SK-N-SH (cell line): Measurements from ENCODE around the gene RAB10. TPM values are rescaled to one million over a fixed set of nuclear protein-coding genes. Genes with fewer than 3 reads are reported as not detected.

ENCODE experiments used
- CTCF ChIA-PET: fragments of 300-600, 350-600 bp; formaldehyde crosslinking; extraction: SDS; loops from one replicate; lab custom pipeline; 2021; lab: Yijun Ruan, JAX
- POLR2A ChIA-PET: fragments of 350-600 bp; sonication (Branson Sonifier 250); formaldehyde crosslinking; extraction: SDS; loops from one replicate; lab custom pipeline; 2020; ENCODE audit warnings: antibody characterized with exemption, inconsistent platforms; lab: Yijun Ruan, JAX
- DNase-seq: peaks from one replicate; pipeline ENCODE4 v3.0.0; 2012
- H2AFZ ChIP-seq: fragments of 200-600 bp; sonication (generic); 2 replicates; pipeline ENCODE4 v1.8.1; 2016; ENCODE audit warnings: antibody characterized with exemption, mild to moderate bottlenecking, low read depth
- H3F3A ChIP-seq: fragments of 200-600 bp; sonication (generic); replicated peaks from 2 replicates; pipeline ENCODE3; 2016; ENCODE audit warnings: antibody characterized with exemption, mild to moderate bottlenecking; ENCODE audit not compliant: insufficient read depth
- H3K27ac ChIP-seq, 2 experiments: fragments of 200-500 bp in 1 of 2; fragments of 200-600 bp in 1 of 2; sonication (Bioruptor generic) in 1 of 2; sonication (generic), shearing (Covaris generic) in 1 of 2; 2 replicates each; pipeline versions ENCODE4 v1.5.1 to v1.6.1; 2014 to 2016; ENCODE audit warnings: low read depth in 2 of 2, inconsistent platforms in 1 of 2, low read length in 1 of 2, mild to moderate bottlenecking in 1 of 2, mixed read lengths in 1 of 2
- H3K27me3 ChIP-seq: fragments of 200-600 bp; sonication (generic), shearing (Covaris generic); 2 replicates; pipeline ENCODE4 v1.6.1; 2016; ENCODE audit warnings: mixed run types; ENCODE audit not compliant: insufficient read depth
- H3K36me3 ChIP-seq, 2 experiments: fragments of 200-500 bp in 1 of 2; fragments of 200-600 bp in 1 of 2; sonication (Bioruptor generic) in 1 of 2; sonication (generic) in 1 of 2; replicated peaks in 1 of 2; 2 replicates each; pipeline versions ENCODE3 to v1.5.1; 2014 to 2016; ENCODE audit warnings: low read length in 1 of 2, mild to moderate bottlenecking in 1 of 2; ENCODE audit not compliant: insufficient read depth in 2 of 2, control insufficient read depth in 1 of 2
- H3K4me1 ChIP-seq, 2 experiments: fragments of 200-500 bp in 1 of 2; fragments of 200-600 bp in 1 of 2; sonication (Bioruptor generic) in 1 of 2; sonication (generic), shearing (Covaris generic) in 1 of 2; 2 replicates each; pipeline versions ENCODE4 v1.5.1 to v1.6.1; 2014 to 2016; ENCODE audit warnings: low read depth in 1 of 2, low read length in 1 of 2, mixed run types in 1 of 2; ENCODE audit not compliant: insufficient read depth in 2 of 2, control insufficient read depth in 1 of 2
- H3K4me2 ChIP-seq: fragments of 200-600 bp; sonication (generic), shearing (Covaris generic); 2 replicates; pipeline ENCODE4 v1.6.1; 2017; ENCODE audit warnings: mixed run types
- H3K4me3 ChIP-seq, 2 experiments: fragments of 200-500 bp in 1 of 2; fragments of 200-600 bp in 1 of 2; sonication (Bioruptor generic) in 1 of 2; sonication (generic), shearing (Covaris generic) in 1 of 2; 2 replicates each; pipeline versions ENCODE4 v1.5.1 to v1.8.1; 2014 to 2016; ENCODE audit warnings: low read depth in 2 of 2, inconsistent platforms in 1 of 2, low read length in 1 of 2, mild to moderate bottlenecking in 1 of 2, mixed read lengths in 1 of 2, moderate library complexity in 1 of 2
- H3K79me2 ChIP-seq: fragments of 200-600 bp; sonication (generic); 2 replicates; pipeline ENCODE4 v1.8.1; 2017; ENCODE audit warnings: mild to moderate bottlenecking; ENCODE audit not compliant: insufficient read depth
- H3K9ac ChIP-seq: fragments of 200-600 bp; sonication (generic); 2 replicates; pipeline ENCODE4 v1.6.1; 2017; ENCODE audit warnings: mixed run types
- H3K9me2 ChIP-seq: fragments of 200-600 bp; sonication (generic); 2 replicates; pipeline ENCODE4 v1.6.1; 2017; ENCODE audit warnings: mixed run types
- H3K9me3 ChIP-seq: fragments of 200-600 bp; sonication (generic); 2 replicates; pipeline ENCODE4 v1.6.1; 2017; ENCODE audit warnings: mixed run types, mild to moderate bottlenecking, moderate library complexity
- H4K20me1 ChIP-seq: fragments of 200-600 bp; sonication (generic); 2 replicates; pipeline ENCODE4 v1.6.1; 2017; ENCODE audit warnings: mild to moderate bottlenecking, mixed run types; ENCODE audit not compliant: insufficient read depth
- EP300 ChIP-seq, 2 experiments: IDR thresholded peaks; 2 replicates each; pipeline versions ENCODE4 v1.4.0 to v1.6.1; 2012; ENCODE audit warnings: borderline replicate concordance in 1 of 2, low read depth in 1 of 2, low read length in 1 of 2
- FOXM1 ChIP-seq: IDR thresholded peaks from 2 replicates; pipeline ENCODE4 v1.4.0; 2012; ENCODE audit warnings: low read depth, mild to moderate bottlenecking
- GATA2 ChIP-seq: sonication (generic); formaldehyde crosslinking; IDR thresholded peaks from 2 replicates; pipeline ENCODE4 v1.5.0; 2020; ENCODE audit warnings: mild to moderate bottlenecking, missing genetic modification reagents
- MXI1 ChIP-seq: IDR thresholded peaks from 2 replicates; pipeline ENCODE4 v1.6.1; 2012; ENCODE audit warnings: mild to moderate bottlenecking, low read depth, low read length, improper control_type of control experiment
- NRF1 ChIP-seq: IDR thresholded peaks from 2 replicates; pipeline ENCODE4 v1.6.1; 2012; ENCODE audit warnings: low read depth, mild to moderate bottlenecking, low read length
- POLR2AphosphoS5 ChIP-seq: IDR thresholded peaks from 2 replicates; pipeline ENCODE4 v1.6.1; 2012; ENCODE audit warnings: low read depth, low read length
- RAD21 ChIP-seq: IDR thresholded peaks from 2 replicates; pipeline ENCODE4 v1.6.1; 2012; ENCODE audit warnings: mild to moderate bottlenecking, low read length
- RCOR1 ChIP-seq: fragments of 150-350 bp; IDR thresholded peaks from 2 replicates; pipeline ENCODE4 v1.6.1; 2017; ENCODE audit warnings: antibody characterized with exemption, low read length
- RXRA ChIP-seq: IDR thresholded peaks from 2 replicates; pipeline ENCODE4 v1.4.0; 2012; ENCODE audit warnings: low read depth, mild to moderate bottlenecking, borderline replicate concordance
- TAF1 ChIP-seq: IDR thresholded peaks from 2 replicates; pipeline ENCODE4 v1.6.1; 2012; ENCODE audit warnings: low read depth, mild to moderate bottlenecking, low read length, moderate library complexity, borderline replicate concordance
- TCF12 ChIP-seq: IDR thresholded peaks from 2 replicates; pipeline ENCODE4 v1.4.0; 2012
- TEAD4 ChIP-seq: IDR thresholded peaks from 2 replicates; pipeline ENCODE4 v1.4.0; 2012; ENCODE audit warnings: mild to moderate bottlenecking, borderline replicate concordance; ENCODE audit not compliant: insufficient read depth
- WGBS: methylation state at CpG from one replicate; pipeline ENCODE4 v1.1.6; 2017; ENCODE audit warnings: low lambda C conversion rate; 5-methylcytosine and 5-hydroxymethylcytosine counted together
- polyA plus RNA-seq, 3 experiments: library from polyadenylated mRNA; depleted of rRNA; stranded (reverse); fragments of >200 nt; gene quantifications; 2 replicates each; pipeline ENCODE4 v1.2.3, GENCODE V29; 2012
- TF ChIP-seq, protein P1 (sequence below): fragments of 150-350 bp; IDR thresholded peaks from 2 replicates; pipeline ENCODE4 v1.6.1; 2017; ENCODE audit warnings: antibody characterized with exemption, low read length, low read depth, borderline replicate concordance
- TF ChIP-seq, protein P2 (sequence below): IDR thresholded peaks from 2 replicates; pipeline ENCODE4 v1.4.0; 2012; ENCODE audit warnings: low read depth, borderline replicate concordance
- TF ChIP-seq, protein P3 (sequence below): IDR thresholded peaks from 2 replicates; pipeline ENCODE4; 2012
- TF ChIP-seq, protein P4 (sequence below): fragments of 150-350 bp; IDR thresholded peaks from 2 replicates; pipeline ENCODE4 v1.6.1; 2016; ENCODE audit warnings: mild to moderate bottlenecking, low read depth, low read length
- TF ChIP-seq, protein P5 (sequence below): IDR thresholded peaks from 2 replicates; pipeline ENCODE4 v1.4.0; 2012; ENCODE audit warnings: low read depth

Gene RAB10
- polyA plus RNA-seq, 1 of the 3 experiments (the other 2 are of a cell fraction) = 47.5 TPM

DNA sequence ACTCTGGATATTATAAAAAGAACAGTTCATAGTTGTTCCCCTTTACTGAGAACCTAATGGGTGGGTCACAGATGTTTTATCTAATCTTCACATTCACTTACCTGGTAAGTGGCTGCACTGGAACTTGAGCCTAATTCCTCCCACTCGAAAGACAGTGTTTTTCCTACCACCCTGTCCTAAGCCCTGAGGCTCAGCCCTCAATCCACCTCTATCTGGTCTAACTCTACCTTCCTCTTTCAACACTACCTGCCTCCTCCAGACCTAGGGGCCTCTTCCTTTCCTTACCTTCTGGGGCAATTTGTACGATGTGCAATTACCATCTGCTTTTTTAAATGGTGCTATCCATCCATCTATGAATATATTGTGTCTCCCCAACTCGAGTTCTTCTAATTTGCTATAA lies 41.9 kb upstream of the RAB10 start:
- ChIA-PET CTCF (interaction anchor here (0.6 to 6.1 kb wide), 45 partner anchors 8 to 478 kb away, joined by 3 to 96 read pairs (median 4); partner anchors contain the start of genes KIF3C and RAB10), POLR2A (interaction anchor here (1.0 kb wide), 1 partner anchor 41 kb away, joined by 4 read pairs; no protein-coding TSS in a partner anchor)
- no peaks in the 10 kb centered on the region for H3K9me3 ChIP-seq
- H3K4me1 ChIP-seq = no peaks in the 10 kb centered on the region; a peak in 1 of 4 replicates
- no peaks in the 10 kb centered on the region for H4K20me1 ChIP-seq
- WGBS = 71% methylated on average over 3 of the region's 3 CpGs
- TF ChIP-seq RAD21 (no peak), RCOR1 (no peak), GATA2 (CRISPR knock-in tag) (no peak), MXI1 (no peak), FOXM1 (no peak), POLR2AphosphoS5 (no peak), TCF12 (no peak), NRF1 (no peak), EP300 (IDR thresholded peaks at IDR 0.05; ENCODE audit: borderline replicate concordance in 1 of 2, low read depth in 1 of 2, low read length in 1 of 2) (no peak), TAF1 (no peak), TEAD4 (no peak), RXRA (no peak)
- TF ChIP-seq, protein P1, sequence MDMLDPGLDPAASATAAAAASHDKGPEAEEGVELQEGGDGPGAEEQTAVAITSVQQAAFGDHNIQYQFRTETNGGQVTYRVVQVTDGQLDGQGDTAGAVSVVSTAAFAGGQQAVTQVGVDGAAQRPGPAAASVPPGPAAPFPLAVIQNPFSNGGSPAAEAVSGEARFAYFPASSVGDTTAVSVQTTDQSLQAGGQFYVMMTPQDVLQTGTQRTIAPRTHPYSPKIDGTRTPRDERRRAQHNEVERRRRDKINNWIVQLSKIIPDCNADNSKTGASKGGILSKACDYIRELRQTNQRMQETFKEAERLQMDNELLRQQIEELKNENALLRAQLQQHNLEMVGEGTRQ = no peak
- TF ChIP-seq, protein P2, sequence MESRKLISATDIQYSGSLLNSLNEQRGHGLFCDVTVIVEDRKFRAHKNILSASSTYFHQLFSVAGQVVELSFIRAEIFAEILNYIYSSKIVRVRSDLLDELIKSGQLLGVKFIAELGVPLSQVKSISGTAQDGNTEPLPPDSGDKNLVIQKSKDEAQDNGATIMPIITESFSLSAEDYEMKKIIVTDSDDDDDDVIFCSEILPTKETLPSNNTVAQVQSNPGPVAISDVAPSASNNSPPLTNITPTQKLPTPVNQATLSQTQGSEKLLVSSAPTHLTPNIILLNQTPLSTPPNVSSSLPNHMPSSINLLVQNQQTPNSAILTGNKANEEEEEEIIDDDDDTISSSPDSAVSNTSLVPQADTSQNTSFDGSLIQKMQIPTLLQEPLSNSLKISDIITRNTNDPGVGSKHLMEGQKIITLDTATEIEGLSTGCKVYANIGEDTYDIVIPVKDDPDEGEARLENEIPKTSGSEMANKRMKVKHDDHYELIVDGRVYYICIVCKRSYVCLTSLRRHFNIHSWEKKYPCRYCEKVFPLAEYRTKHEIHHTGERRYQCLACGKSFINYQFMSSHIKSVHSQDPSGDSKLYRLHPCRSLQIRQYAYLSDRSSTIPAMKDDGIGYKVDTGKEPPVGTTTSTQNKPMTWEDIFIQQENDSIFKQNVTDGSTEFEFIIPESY = no peak
- TF ChIP-seq, protein P3, sequence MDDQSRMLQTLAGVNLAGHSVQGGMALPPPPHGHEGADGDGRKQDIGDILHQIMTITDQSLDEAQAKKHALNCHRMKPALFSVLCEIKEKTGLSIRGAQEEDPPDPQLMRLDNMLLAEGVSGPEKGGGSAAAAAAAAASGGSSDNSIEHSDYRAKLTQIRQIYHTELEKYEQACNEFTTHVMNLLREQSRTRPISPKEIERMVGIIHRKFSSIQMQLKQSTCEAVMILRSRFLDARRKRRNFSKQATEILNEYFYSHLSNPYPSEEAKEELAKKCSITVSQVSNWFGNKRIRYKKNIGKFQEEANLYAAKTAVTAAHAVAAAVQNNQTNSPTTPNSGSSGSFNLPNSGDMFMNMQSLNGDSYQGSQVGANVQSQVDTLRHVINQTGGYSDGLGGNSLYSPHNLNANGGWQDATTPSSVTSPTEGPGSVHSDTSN = no peak
- TF ChIP-seq, protein P4, sequence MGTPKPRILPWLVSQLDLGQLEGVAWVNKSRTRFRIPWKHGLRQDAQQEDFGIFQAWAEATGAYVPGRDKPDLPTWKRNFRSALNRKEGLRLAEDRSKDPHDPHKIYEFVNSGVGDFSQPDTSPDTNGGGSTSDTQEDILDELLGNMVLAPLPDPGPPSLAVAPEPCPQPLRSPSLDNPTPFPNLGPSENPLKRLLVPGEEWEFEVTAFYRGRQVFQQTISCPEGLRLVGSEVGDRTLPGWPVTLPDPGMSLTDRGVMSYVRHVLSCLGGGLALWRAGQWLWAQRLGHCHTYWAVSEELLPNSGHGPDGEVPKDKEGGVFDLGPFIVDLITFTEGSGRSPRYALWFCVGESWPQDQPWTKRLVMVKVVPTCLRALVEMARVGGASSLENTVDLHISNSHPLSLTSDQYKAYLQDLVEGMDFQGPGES = no peak
- TF ChIP-seq, protein P5, sequence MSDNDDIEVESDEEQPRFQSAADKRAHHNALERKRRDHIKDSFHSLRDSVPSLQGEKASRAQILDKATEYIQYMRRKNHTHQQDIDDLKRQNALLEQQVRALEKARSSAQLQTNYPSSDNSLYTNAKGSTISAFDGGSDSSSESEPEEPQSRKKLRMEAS = no peak
- peaks cover 11% of the 10 kb centered on the region for H3F3A ChIP-seq
- no peaks in the 10 kb centered on the region for H3K79me2 ChIP-seq
- no peaks in the 10 kb centered on the region for H3K9me2 ChIP-seq
- H3K4me2 ChIP-seq = peak overlapping the region; percentile 71
- H3K27ac ChIP-seq = no peak overlapping the region
- no peak for DNase-seq
- H3K27me3 ChIP-seq = no peaks in the 10 kb centered on the region
- H3K9ac ChIP-seq = no peak overlapping the region
- H3K4me3 ChIP-seq = no peak overlapping the region
- H2AFZ ChIP-seq = 0 out of 2 replicates have a peak overlapping the region, but pooled peaks have one; percentile 47
- no peaks in the 10 kb centered on the region for H3K36me3 ChIP-seq
